H9 (cell line): Measurements from ENCODE around the gene OBI1. TPM values are rescaled to one million over a fixed set of nuclear protein-coding genes. Genes with fewer than 3 reads are reported as not detected.

Experiments
- DNase-seq: peaks from one replicate; pipeline ENCODE4 v3.0.0-alpha.2; 2017
- H2AFZ ChIP-seq: one replicate; pipeline ENCODE4 v1.6.1; 2013; ENCODE audit warnings: mild to moderate bottlenecking, low read length, control low read depth, moderate library complexity
- H2AK5ac ChIP-seq: 2 replicates; pipeline ENCODE4 v1.6.1; 2013; ENCODE audit warnings: low read length, control low read depth, mixed read lengths; ENCODE audit not compliant: insufficient read length
- H2BK120ac ChIP-seq: one replicate; pipeline ENCODE4 v1.6.1; 2013; ENCODE audit warnings: low read depth, mild to moderate bottlenecking, low read length, control low read depth, inconsistent platforms; ENCODE audit not compliant: poor library complexity, severe bottlenecking
- H2BK12ac ChIP-seq: 2 replicates; pipeline ENCODE4 v1.6.1; 2013; ENCODE audit warnings: low read length, control low read depth, mixed read lengths, low read depth; ENCODE audit not compliant: insufficient read length
- H2BK15ac ChIP-seq: 2 replicates; pipeline ENCODE4 v1.6.1; 2013; ENCODE audit warnings: low read depth, low read length, control low read depth
- H2BK20ac ChIP-seq: one replicate; pipeline ENCODE4 v1.6.1; 2013; ENCODE audit warnings: low read depth, mild to moderate bottlenecking, low read length, control low read depth, inconsistent platforms; ENCODE audit not compliant: poor library complexity, severe bottlenecking
- H2BK5ac ChIP-seq: 2 replicates; pipeline ENCODE4 v1.6.1; 2013; ENCODE audit warnings: low read length, control low read depth, mixed read lengths; ENCODE audit not compliant: insufficient read length
- H3K14ac ChIP-seq: 2 replicates; pipeline ENCODE4 v1.6.1; 2013; ENCODE audit warnings: low read length, control low read depth; ENCODE audit not compliant: insufficient read depth
- H3K18ac ChIP-seq: 2 replicates; pipeline ENCODE4 v1.6.1; 2013; ENCODE audit warnings: low read depth, mild to moderate bottlenecking, mixed read lengths, low read length, control low read depth; ENCODE audit not compliant: insufficient read length
- H3K23ac ChIP-seq: 2 replicates; pipeline ENCODE4 v1.6.1; 2013; ENCODE audit warnings: low read length, control low read depth, mixed read lengths, low read depth; ENCODE audit not compliant: insufficient read length
- H3K23me2 ChIP-seq: 2 replicates; pipeline ENCODE4 v1.6.1; 2013; ENCODE audit warnings: low read depth, mild to moderate bottlenecking, mixed read lengths, low read length, control low read depth; ENCODE audit not compliant: insufficient read length, poor library complexity, severe bottlenecking
- H3K27ac ChIP-seq: 2 replicates; pipeline ENCODE4 v1.5.1; 2013; ENCODE audit warnings: low read length, control low read depth, mixed read lengths, low read depth; ENCODE audit not compliant: insufficient read length
- H3K27me3 ChIP-seq: 2 replicates; pipeline ENCODE4 v1.6.1; 2013; ENCODE audit warnings: low read length, control low read depth, inconsistent platforms; ENCODE audit not compliant: insufficient read depth
- H3K4ac ChIP-seq: 2 replicates; pipeline ENCODE4 v1.6.1; 2013; ENCODE audit warnings: low read depth, mild to moderate bottlenecking, control low read depth, inconsistent platforms, low read length, moderate library complexity
- H3K4me1 ChIP-seq: 2 replicates; pipeline ENCODE4 v1.6.1; 2013; ENCODE audit warnings: low read length, control low read depth, inconsistent platforms; ENCODE audit not compliant: insufficient read depth
- H3K4me2 ChIP-seq: 2 replicates; pipeline ENCODE4 v1.6.1; 2013; ENCODE audit warnings: low read length, control low read depth, mixed read lengths; ENCODE audit not compliant: insufficient read length, insufficient read depth
- H3K56ac ChIP-seq: 2 replicates; pipeline ENCODE4 v1.6.1; 2013; ENCODE audit warnings: low read depth, mild to moderate bottlenecking, mixed read lengths, low read length, control low read depth; ENCODE audit not compliant: insufficient read length
- H3K79me1 ChIP-seq: 2 replicates; pipeline ENCODE4 v1.6.1; 2013; ENCODE audit warnings: low read depth, mild to moderate bottlenecking, moderate library complexity, low read length, control low read depth, inconsistent platforms; ENCODE audit not compliant: insufficient read depth, poor library complexity, severe bottlenecking
- H3K79me2 ChIP-seq: 2 replicates; pipeline ENCODE4 v1.6.1; 2013; ENCODE audit warnings: low read length, control low read depth, inconsistent platforms; ENCODE audit not compliant: insufficient read depth
- H3K9ac ChIP-seq: 2 replicates; pipeline ENCODE4 v1.6.1; 2013; ENCODE audit warnings: low read length, control low read depth, mixed read lengths; ENCODE audit not compliant: insufficient read length; ENCODE audit errors: extremely low read depth
- H3K9me3 ChIP-seq: one replicate; pipeline ENCODE4 v1.6.1; 2013; ENCODE audit warnings: low read depth, low read length, inconsistent platforms; ENCODE audit not compliant: control insufficient read depth
- H3T11ph ChIP-seq: one replicate; pipeline ENCODE4 v1.6.1; 2013; ENCODE audit warnings: mild to moderate bottlenecking, low read length, control low read depth, inconsistent platforms
- H4K20me1 ChIP-seq: one replicate; pipeline ENCODE4 v1.6.1; 2013; ENCODE audit not compliant: control insufficient read depth, insufficient read length, insufficient read depth
- H4K5ac ChIP-seq: 2 replicates; pipeline ENCODE4 v1.6.1; 2013; ENCODE audit warnings: low read depth, mild to moderate bottlenecking, mixed read lengths, low read length, control low read depth; ENCODE audit not compliant: insufficient read length
- H4K8ac ChIP-seq: replicated peaks from 2 replicates; pipeline ENCODE4 v1.6.1; 2013; ENCODE audit warnings: low read length, control low read depth, mixed read lengths, low read depth; ENCODE audit not compliant: insufficient read length
- H4K91ac ChIP-seq: 2 replicates; pipeline ENCODE4 v1.6.1; 2013; ENCODE audit warnings: low read depth, mild to moderate bottlenecking, moderate library complexity, mixed read lengths, low read length, control low read depth; ENCODE audit not compliant: insufficient read length
- H3K27ac Mint-ChIP-seq, 3 experiments: 2 replicates in 2 of 3; 3 replicates in 1 of 3; pipeline ENCODE4 v1.8.0; 2020 to 2021; ENCODE audit warnings: mixed read lengths in 3 of 3, mild to moderate bottlenecking in 1 of 3, moderate library complexity in 1 of 3
- H3K27me3 Mint-ChIP-seq: 2 replicates; pipeline ENCODE4 v1.8.0; 2021; ENCODE audit warnings: low read depth, mild to moderate bottlenecking, moderate library complexity, mixed read lengths
- H3K36me3 Mint-ChIP-seq, 3 experiments: 2 replicates in 2 of 3; 3 replicates in 1 of 3; pipeline ENCODE4 v1.8.0; 2020 to 2021; ENCODE audit warnings: low read depth in 3 of 3, mixed read lengths in 3 of 3; ENCODE audit not compliant: insufficient read depth in 1 of 3
- H3K4me1 Mint-ChIP-seq, 2 experiments: 2 replicates each; pipeline ENCODE4 v1.8.0; 2020; ENCODE audit warnings: mixed read lengths in 2 of 2
- H3K4me3 Mint-ChIP-seq, 2 experiments: 2 replicates in 1 of 2; 3 replicates in 1 of 2; pipeline ENCODE4 v1.8.0; 2020 to 2021; ENCODE audit warnings: mild to moderate bottlenecking in 2 of 2, mixed read lengths in 2 of 2, moderate library complexity in 1 of 2
- H3K9me3 Mint-ChIP-seq, 2 experiments: 2 replicates in 1 of 2; 3 replicates in 1 of 2; pipeline ENCODE4 v1.8.0; 2020; ENCODE audit warnings: mild to moderate bottlenecking in 2 of 2, mixed read lengths in 2 of 2, moderate library complexity in 1 of 2
- WGBS: extraction: QIAGEN DNeasy Blood & Tissue Kit; methylation state at CpG from one replicate; pipeline ENCODE4 v1.1.7; 2013; ENCODE audit warnings: missing lambda C conversion rate, low lambda C conversion rate, mixed read lengths; ENCODE audit not compliant: insufficient read length; ENCODE audit errors: extremely low coverage; 5-methylcytosine and 5-hydroxymethylcytosine counted together
- total RNA-seq: library from RNA; stranded (reverse); gene quantifications from 2 replicates; pipeline ENCODE4 v1.2.1, GENCODE V29; 2021
- TF ChIP-seq, protein P1 (sequence below): fragments of 200-600 bp; sonication (generic); conservative IDR thresholded peaks from 3 replicates; pipeline ENCODE4 v1.8.0; 2021; ENCODE audit warnings: antibody characterized with exemption, mild to moderate bottlenecking

OBI1 gene
- total RNA-seq, 1 experiment from 2014 or later: 24.4 TPM

DNA sequence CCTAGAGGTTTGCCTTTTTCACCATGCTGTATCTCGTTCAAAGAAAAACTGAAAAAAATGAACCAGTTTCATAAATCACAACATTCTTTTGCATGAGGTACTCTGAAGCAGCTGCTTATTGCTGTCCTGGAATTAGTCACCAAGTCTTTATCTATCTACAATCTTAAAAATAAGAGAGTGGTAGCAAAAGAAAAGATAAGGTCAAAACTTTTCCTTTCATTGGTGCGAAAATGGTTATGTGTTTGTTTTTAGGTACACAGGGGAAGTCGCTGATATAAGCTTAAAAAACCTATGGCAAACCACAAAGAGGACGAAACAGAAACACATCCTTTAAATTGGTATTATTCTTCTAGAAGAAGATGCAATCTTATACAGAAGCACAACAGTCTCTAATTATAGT, 20.7 kb downstream of the OBI1 start:
- Histone ChIP-seq H3K79me2 (no peaks in the 10 kb centered on the region), H3K4me2 (no peak overlapping the region), H3K4ac (no peak overlapping the region), H3T11ph (no peak overlapping the region), H2BK20ac (no peak overlapping the region), H3K4me1 (no peaks in the 10 kb centered on the region), H3K27me3 (no peaks in the 10 kb centered on the region), H3K27ac (no peak overlapping the region), H2BK12ac (no peak overlapping the region), H3K14ac (no peak overlapping the region), H4K5ac (no peak overlapping the region), H2BK5ac (no peak overlapping the region), H2AK5ac (no peak overlapping the region), H2BK120ac (no peak overlapping the region), H4K8ac (no peak overlapping the region), H3K9ac (no peak overlapping the region), H3K56ac (no peak overlapping the region), H3K18ac (no peak overlapping the region), H2BK15ac (no peak overlapping the region), H4K91ac (no peak overlapping the region), H3K79me1 (no peaks in the 10 kb centered on the region), H3K9me3 (no peaks in the 10 kb centered on the region), H3K23ac (no peak overlapping the region), H3K23me2 (no peaks in the 10 kb centered on the region), H4K20me1 (no peaks in the 10 kb centered on the region), H2AFZ (no peak overlapping the region)
- Mint-ChIP-seq H3K4me1 (peaks cover 2 to 3% of the 10 kb centered on the region in 2 experiments; a peak in 2 of 4 replicates), H3K27ac (0 out of 7 replicates have a peak overlapping the region, but pooled peaks of 1 of the 3 experiments have one; percentile 11), H3K9me3 (no peaks in the 10 kb centered on the region), H3K36me3 (peaks cover 22 to 74% (median 71%) of the 10 kb centered on the region in 3 experiments; a peak in 6 of 7 replicates), H3K4me3 (no peak overlapping the region), H3K27me3 (no peaks in the 10 kb centered on the region)
- TF ChIP-seq, protein P1, sequence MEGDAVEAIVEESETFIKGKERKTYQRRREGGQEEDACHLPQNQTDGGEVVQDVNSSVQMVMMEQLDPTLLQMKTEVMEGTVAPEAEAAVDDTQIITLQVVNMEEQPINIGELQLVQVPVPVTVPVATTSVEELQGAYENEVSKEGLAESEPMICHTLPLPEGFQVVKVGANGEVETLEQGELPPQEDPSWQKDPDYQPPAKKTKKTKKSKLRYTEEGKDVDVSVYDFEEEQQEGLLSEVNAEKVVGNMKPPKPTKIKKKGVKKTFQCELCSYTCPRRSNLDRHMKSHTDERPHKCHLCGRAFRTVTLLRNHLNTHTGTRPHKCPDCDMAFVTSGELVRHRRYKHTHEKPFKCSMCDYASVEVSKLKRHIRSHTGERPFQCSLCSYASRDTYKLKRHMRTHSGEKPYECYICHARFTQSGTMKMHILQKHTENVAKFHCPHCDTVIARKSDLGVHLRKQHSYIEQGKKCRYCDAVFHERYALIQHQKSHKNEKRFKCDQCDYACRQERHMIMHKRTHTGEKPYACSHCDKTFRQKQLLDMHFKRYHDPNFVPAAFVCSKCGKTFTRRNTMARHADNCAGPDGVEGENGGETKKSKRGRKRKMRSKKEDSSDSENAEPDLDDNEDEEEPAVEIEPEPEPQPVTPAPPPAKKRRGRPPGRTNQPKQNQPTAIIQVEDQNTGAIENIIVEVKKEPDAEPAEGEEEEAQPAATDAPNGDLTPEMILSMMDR: no peak
- no peak for DNase-seq
- WGBS: no CpG with 5 or more reads among the region's 4 CpGs
